SIG-M5 treated with dmso at 0.1 percent for 504 hours (cell line): ENCODE results near the gene AFF3.
"Not testable (repeated sequence)": the region's sequence is repeated elsewhere in the genome, so short reads cannot be mapped to it uniquely, and the experiment has no call there.

Experiments
- DNase-seq: peaks from one replicate; lab custom pipeline; 2025; ENCODE audit not compliant: unreplicated experiment; lab: John Stamatoyannopoulos, UW

The AFF3 gene

DNA sequence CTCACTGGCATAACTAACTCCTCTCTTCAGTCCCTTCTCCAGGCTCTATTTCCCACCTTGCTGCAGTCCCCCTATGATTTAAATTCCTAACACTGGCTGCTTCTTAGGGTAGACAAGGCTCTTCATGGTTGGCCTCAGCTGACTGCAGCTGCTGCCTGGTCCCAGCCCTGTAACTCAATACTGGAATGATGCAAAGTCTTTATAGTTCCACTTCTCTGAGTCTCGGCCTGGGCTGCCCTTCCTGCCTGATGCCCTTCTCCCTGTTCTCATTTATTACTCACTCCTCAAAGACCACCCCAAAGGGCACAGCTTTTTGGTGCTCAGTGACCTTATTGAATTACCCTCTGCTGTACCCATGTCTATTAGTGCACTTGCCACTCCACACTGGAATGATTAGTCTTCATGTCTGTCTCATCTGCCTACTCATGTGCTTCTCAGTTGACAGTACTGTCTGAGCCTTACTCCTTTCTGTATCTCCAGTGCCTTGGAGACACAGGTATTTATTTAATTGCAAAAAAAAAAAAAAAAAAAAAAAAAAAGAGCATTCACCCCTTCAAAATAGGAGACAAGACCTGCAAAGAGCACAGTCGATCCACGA lies 453.1 kb downstream of the AFF3 start:
- DNase-seq: no peak

DNA sequence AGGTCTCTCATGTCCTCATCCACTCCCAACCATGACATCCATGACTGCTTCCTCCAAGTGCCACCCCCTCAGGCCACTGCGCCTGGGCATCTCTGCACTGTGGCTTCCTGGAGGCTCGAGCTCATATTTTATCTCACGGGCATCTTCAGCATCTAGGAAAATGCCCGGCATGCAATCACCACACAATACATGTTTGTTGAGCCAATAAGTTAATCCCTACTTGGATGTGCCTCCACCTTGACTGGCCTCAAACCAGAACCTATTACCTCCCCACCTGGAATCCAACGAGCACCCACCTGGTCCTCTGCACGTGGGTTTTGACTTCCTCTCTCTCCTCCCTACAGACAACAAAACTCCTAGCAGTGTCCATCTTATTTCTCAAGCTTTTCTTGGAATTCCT lies 453.7 kb downstream of the AFF3 start:
- no peak for DNase-seq

GRCh38 chr2:99682275-99683060 lies 459.9 kb downstream of the AFF3 start:
- DNase-seq: no peak

- DNase-seq: no peak
Measured at GRCh38 chr2:99680946-99681345, 461.4 kb downstream of the AFF3 start.

DNA sequence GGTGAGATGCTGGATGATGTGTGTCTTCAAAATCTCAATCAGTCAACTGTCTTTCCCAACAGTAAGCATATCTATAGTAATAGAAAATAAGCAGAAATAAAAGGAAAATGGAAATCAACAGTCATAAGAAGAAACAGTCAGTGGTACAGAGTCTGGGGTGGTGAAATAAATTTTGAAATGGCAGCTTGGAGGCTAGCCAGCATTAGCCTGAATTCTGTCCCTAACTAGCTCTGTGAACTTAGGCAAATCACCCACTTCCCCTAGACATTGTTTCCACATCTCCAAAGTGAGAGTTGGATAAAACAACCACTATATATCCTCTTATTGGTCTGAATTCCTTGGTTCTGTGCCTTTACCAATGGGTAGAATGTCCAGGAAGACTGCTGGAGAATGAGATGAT lies 462.9 kb downstream of the AFF3 start:
- peak; percentile 44 for DNase-seq

DNA sequence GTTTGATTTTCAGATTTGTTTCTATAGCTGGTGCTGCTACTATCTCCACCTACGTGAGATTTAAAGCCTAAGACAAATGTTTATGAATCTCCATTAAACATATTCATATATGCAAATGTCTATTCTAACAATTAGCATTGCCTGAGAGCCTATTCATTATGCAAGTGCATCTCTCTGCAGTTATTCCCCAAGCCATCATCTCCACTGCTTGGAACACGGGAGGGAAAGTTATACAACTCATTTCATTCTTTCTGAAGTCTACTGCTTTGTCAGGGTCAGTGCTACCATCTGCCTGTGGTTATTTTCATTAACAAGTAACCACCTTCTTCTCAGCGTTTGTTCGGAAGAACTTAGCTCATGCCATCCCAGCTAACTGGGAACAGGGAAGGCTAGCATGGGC lies 463.8 kb downstream of the AFF3 start:
- no peak for DNase-seq

- no peak for DNase-seq
Measured at GRCh38 chr2:99677814-99678213, 464.6 kb downstream of the AFF3 start.

DNA sequence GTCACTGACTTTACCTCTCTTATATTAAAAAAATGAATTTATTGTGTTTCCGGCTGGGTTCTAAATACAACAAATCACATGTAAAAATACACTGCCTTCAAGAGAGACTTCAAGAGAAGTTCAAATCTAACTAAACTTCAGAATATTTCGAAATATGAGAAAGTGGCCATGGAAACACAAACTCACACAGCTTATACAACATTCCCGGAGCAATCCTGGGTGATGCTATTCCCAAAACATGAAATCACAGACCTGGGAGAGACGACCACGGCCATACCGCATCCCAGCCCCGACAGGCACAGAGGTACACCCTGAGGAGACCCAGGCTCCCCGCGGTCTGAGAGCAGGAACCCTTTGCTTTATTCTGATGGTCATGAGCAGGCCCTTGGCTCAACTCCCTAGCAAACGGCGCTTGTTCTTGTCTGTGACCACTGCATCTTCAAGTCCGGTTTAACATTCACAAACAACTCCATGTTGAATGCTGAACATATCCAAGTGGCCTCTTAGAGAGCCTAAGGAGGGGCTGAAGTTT lies 467.2 kb downstream of the AFF3 start:
- DNase-seq: no peak

GRCh38 chr2:99674090-99674489 lies 468.3 kb downstream of the AFF3 start:
- DNase-seq: no peak

DNA sequence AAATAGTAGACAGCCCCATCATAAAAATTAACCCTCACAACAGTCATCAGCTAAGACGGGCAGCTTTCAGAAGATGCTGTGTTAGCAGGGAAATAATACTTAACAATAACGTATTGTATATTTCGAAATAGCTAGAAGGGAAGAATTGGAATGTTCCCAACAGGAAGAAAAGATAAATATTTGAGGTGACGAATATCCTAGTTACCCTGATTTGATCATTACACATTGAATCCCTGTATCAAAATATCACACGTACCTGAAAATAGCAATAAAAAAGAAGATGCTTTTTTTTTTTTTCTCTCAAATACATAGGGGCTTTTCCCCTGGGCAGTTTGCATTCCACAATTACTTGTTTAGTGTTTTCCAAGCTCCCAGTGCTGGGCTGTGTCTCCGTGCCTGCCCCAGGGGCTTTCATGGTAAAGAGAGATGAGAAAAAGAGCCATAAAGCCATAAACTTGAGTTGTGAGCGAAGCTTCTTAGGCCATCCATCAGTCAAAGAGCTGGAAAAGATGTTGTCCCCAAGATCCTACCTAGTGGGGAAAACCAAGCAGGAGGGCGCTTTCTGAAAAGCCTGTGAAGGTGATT lies 469.5 kb downstream of the AFF3 start:
- DNase-seq: no peak

DNA sequence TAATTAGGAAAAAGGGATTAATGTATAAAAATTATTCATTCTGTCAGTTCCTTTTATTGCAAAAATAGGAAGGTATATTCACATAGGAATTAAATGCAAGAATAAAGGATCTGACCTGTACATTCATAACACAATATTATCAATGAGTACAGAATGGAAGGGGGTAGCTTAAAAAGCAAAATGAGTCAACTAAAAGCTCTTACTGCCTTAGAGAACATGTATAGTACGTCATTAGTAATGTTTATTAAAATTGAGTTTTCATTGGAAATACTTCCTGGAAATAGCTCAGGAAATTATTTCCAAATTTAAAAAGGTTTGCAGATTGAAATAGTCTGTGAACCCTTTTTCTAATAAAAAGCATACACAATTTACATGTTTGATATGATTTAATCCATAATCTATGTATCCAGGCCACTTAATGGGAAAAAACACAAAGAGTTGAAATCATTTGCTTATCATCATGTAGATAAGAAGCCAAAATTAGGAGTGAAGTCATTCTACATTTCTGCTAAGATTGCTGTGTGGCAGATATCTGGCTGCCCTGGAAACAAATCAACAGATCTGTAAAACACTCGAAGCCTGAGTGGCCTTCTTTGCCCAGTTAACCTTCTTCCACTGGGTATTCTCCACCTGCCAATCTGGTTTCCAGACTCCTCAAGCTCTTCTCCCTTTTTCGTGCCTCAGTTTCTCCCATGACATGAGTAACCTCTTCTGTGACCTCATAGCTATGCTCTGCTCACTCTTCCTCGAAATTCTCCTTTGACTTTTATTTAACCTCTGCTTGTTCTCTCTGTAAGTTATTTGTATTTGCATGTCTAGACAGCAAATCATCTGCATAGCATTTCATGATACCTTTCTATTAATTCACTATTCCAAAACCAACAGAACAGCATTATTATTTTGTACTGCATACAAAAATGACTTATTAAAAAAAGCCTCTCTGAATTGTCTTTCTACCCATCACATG lies 471.3 kb downstream of the AFF3 start:
- no peak for DNase-seq

DNA sequence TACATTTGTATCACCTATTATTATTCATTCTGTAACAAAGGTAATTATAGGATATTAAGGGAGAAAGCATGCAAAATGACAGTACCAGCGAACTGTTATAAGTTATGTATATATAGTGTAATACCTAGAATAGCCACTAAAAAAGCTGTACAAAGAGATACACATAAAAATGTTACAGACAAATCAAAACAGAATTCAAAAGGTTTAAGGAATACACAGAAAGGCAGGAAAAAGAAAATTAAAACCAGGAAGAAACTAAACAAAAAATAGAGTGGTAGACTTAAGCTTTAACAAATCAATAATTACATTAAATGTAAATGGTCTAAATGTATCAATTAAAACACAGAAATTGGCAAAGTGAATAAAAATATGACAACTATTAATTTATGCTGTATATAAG lies 476.1 kb downstream of the AFF3 start:
- no peak for DNase-seq

DNA sequence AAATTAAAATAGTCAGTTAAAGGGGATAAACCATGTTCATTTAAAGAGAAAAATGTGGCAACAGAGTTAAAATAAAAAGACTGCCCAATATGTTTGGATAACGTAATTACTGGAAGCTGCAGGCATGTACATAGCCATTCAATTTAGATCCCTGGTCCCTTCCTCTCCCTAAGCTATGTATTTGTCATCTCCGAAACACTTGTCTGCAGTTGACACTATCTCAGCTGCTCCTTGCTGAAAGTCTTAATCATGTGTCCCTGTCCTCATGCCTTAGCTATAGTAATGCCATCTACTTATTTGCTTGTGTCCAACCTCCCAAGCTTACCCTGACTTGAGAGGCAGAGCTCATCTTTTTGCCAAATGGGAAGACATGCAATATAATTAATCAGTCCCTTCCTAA lies 478.7 kb downstream of the AFF3 start:
- no peak for DNase-seq

DNA sequence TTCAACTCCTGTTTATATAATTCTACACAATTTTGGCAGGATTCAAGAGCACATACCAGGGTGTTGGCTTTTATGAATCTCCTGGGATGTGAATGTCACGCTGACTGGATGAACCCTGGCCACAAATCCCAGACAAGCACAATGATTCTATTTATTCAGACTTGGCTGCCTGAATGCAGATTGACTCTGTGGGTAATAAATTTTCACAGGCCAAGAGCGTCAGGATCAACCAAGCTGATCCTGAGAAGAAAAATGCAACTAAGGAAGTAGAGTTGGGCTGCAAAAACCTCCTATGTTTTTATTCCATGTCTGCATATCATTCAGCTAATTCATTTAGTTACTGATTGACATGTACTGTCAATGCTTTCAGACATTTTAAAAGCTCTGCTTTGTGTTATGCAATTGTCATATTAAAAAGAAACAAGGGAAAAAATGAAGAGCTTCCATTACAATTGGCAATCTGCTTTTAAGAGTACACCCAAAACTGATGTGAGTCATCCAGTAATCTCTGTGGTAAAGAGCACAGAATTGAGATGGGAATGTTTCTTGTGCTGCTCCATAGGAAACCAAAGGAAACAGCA lies 479.5 kb downstream of the AFF3 start:
- DNase-seq: no peak

DNA sequence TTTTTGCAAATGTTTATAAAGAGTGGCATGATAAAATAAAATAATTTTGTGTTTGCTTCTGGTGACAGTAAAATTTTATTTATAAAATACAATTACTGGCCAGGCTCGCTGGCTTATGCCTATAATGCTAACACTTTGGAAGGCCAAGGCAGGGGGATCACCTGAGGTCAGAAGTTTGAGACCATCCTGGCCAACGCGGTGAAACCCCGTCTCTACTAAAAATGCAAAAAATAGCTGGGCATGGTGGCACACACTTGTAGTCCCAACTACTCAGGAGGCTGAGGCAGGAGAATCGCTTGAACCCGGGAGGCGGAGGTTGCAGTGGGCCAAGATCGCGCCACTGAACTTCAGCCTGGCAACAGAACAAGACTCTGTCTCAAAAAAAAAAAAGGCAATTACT lies 480.6 kb downstream of the AFF3 start:
- not testable (repeated sequence) for DNase-seq

DNA sequence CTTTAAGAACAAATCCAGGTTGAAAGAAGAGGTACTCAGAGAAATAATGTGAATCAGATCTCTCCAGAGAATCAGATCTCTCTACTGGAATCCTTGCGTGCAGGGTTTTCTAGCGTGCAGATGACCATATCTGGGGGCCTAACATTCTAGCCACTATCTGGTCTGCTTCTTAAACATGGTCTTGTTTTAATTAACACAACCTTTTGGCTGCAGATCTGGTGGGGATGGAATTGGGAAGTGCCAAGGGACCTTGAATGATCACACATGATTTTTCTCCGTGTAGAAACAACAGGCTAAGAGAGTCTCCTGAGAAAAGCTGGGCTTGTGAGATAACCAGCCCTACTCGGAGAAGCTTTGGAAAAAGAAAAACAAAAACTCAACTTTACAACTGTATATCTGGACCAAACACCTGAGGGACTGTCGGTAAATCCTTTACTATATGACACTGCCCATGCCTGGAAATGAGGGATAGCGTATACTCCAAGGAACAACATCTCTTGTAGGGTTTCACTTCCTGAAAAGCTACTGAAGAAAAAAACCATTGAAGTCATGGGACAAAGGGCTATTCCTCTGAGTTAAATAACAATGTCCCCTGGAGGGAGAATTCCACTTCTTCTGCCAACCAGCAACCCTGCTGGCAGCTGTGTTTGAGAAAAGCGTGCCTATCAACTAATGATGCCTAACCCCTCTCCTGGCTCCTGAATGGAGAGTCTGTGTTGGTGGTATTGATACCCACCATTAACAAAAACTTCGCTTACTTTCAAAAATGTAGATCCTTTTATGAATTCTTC lies 481.6 kb downstream of the AFF3 start:
- DNase-seq: peak; percentile 13

GRCh38 chr2:99659874-99660273 lies 482.5 kb downstream of the AFF3 start:
- DNase-seq: no peak

- no peak for DNase-seq
Measured at GRCh38 chr2:99657691-99658258, 484.6 kb downstream of the AFF3 start.

- DNase-seq: no peak
Measured at GRCh38 chr2:99656994-99657393, 485.4 kb downstream of the AFF3 start.

DNA sequence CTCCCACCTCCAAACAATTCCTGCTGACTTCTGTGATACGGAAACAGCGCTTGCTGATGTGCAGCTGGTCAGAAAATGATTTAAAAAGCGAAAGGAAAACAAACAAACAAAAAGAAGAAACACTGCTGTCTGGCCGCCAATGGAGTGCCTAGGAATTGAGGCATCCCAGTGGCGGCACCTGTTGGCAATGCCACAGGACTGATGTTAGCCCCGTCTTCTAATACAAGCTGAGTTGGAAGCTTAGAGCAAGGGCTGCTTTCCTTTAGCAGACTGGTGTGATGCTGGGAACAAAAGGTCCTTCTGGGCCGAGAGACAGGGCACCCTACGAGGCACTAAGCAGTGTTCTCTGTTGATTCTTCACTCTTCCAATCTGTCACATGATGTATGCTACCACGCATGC lies 489.0 kb downstream of the AFF3 start:
- no peak for DNase-seq
